Neural cell (in vitro differentiated cells): ENCODE results near the gene CCNA2.

Source experiments
- EP300 ChIP-seq: fragments of 450-650 bp; conservative IDR thresholded peaks from 2 replicates; pipeline ENCODE4 v1.6.1; 2014; ENCODE audit warnings: antibody characterized with exemption, mild to moderate bottlenecking, moderate library complexity; ENCODE audit not compliant: poor library complexity, severe bottlenecking
- EZH2 ChIP-seq: fragments of 200-600, 300-800 bp; shearing (Covaris generic), sonication (generic); IDR thresholded peaks from 2 replicates; pipeline ENCODE4 v1.6.1; 2014; ENCODE audit warnings: antibody characterized with exemption, low read length, borderline replicate concordance, mild to moderate bottlenecking; ENCODE audit not compliant: insufficient read depth, poor library complexity, severe bottlenecking
- RAD21 ChIP-seq: fragments of 450-650 bp; conservative IDR thresholded peaks from 2 replicates; pipeline ENCODE4 v1.6.1; 2014; ENCODE audit warnings: antibody characterized with exemption, mild to moderate bottlenecking, moderate library complexity
- TAF1 ChIP-seq: IDR thresholded peaks from 2 replicates; pipeline ENCODE4 v1.6.1; 2012; ENCODE audit warnings: low read depth
- TF ChIP-seq, protein P1 (sequence below): fragments of 450-650 bp; IDR thresholded peaks from 2 replicates; pipeline ENCODE4 v1.5.1; 2014; ENCODE audit warnings: antibody characterized with exemption, mild to moderate bottlenecking, moderate library complexity; ENCODE audit not compliant: poor library complexity, severe bottlenecking
- TF ChIP-seq, protein P2 (sequence below): IDR thresholded peaks from 2 replicates; pipeline ENCODE4 v1.6.1; 2012; ENCODE audit warnings: borderline replicate concordance

DNA sequence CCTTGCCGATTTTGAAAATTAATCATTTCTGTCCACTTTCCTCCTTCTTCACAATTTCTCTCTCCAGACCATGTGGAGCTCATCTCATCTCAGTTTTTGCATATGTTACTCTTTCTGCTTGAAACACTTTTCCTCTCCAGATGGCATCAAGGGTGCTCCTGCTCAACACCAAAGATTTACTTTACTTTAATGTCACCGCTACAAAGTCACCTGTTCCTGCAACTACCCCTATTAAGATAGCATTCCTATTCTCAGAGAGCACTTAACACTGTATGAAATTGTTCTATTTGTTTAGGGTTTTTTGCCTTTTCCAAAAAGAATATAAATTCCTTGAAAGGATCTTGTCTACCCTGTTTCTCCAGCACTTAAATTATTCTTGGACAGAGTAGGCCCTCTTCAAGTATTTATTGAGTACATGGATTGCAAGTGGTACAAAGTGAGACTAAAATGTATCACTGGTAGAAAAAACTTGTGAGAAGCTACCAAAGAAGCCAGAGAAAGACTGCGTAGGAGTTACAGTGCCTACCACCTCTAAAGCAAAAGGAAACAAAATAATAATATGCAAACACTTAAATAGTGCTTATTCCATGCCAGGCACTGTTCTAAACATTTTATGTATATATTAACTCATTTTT, 23.7 kb downstream of the CCNA2 start:
- TF ChIP-seq, protein P1, sequence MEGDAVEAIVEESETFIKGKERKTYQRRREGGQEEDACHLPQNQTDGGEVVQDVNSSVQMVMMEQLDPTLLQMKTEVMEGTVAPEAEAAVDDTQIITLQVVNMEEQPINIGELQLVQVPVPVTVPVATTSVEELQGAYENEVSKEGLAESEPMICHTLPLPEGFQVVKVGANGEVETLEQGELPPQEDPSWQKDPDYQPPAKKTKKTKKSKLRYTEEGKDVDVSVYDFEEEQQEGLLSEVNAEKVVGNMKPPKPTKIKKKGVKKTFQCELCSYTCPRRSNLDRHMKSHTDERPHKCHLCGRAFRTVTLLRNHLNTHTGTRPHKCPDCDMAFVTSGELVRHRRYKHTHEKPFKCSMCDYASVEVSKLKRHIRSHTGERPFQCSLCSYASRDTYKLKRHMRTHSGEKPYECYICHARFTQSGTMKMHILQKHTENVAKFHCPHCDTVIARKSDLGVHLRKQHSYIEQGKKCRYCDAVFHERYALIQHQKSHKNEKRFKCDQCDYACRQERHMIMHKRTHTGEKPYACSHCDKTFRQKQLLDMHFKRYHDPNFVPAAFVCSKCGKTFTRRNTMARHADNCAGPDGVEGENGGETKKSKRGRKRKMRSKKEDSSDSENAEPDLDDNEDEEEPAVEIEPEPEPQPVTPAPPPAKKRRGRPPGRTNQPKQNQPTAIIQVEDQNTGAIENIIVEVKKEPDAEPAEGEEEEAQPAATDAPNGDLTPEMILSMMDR = no peak
- no peak for TF ChIP-seq TAF1
- TF ChIP-seq EP300 = no peak
- TF ChIP-seq RAD21 = no peak
- TF ChIP-seq, protein P2, sequence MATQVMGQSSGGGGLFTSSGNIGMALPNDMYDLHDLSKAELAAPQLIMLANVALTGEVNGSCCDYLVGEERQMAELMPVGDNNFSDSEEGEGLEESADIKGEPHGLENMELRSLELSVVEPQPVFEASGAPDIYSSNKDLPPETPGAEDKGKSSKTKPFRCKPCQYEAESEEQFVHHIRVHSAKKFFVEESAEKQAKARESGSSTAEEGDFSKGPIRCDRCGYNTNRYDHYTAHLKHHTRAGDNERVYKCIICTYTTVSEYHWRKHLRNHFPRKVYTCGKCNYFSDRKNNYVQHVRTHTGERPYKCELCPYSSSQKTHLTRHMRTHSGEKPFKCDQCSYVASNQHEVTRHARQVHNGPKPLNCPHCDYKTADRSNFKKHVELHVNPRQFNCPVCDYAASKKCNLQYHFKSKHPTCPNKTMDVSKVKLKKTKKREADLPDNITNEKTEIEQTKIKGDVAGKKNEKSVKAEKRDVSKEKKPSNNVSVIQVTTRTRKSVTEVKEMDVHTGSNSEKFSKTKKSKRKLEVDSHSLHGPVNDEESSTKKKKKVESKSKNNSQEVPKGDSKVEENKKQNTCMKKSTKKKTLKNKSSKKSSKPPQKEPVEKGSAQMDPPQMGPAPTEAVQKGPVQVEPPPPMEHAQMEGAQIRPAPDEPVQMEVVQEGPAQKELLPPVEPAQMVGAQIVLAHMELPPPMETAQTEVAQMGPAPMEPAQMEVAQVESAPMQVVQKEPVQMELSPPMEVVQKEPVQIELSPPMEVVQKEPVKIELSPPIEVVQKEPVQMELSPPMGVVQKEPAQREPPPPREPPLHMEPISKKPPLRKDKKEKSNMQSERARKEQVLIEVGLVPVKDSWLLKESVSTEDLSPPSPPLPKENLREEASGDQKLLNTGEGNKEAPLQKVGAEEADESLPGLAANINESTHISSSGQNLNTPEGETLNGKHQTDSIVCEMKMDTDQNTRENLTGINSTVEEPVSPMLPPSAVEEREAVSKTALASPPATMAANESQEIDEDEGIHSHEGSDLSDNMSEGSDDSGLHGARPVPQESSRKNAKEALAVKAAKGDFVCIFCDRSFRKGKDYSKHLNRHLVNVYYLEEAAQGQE = no peak
- TF ChIP-seq EZH2 = no peak
